Glomerular visceral epithelial cell (primary cell): ENCODE results near the gene USP32.

Source experiments
- DNase-seq: peaks from one replicate; pipeline ENCODE4 v3.0.0-alpha.2; 2016; ENCODE audit errors: extremely low spot score

The USP32 gene

DNA sequence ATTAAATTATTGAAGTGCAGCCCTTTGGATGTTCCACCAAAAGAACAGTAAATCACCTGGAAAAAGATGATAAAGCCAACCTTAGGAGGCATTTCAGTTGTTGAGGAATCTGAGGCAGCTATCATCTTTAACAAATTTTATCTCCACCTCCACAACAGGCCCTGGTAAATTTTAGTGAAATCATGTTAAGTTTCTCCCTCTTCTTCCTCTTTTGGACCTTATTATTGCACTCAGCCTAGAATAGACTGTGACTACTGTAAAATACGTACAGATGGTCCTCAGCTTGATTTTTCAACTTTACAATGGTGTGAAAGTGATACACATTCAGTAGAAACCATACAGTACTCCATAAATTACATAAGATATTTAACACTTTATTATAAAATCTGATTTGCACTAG is 90.3 kb downstream of the USP32 start:
- no peak for DNase-seq

- DNase-seq = no peak
Measured at GRCh38 chr17:60300949-60301348, 91.0 kb downstream of the USP32 start.

GRCh38 chr17:60300011-60300410 is 91.9 kb downstream of the USP32 start:
- DNase-seq = no peak

- DNase-seq = no peak
Measured at GRCh38 chr17:60297760-60298401, 94.1 kb downstream of the USP32 start.

DNA sequence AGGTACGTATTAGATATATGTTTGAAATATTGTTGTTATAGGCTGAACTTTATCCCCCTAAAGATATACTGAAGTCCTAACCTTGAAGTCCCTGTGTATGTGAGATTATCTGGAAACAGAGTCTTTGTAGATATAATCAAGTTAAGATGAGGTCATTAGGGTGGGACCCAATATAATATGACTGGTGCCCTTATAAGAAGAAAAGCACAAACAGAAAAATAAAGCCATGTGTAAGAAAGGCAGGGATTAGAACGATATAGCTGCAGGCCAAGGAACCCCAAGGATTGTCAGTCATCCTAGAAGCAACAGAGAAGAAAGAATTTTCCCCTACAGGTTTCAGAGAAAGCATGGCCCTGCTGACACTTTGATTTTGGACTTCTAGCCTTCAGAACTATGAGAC is 95.8 kb downstream of the USP32 start:
- DNase-seq = no peak

GRCh38 chr17:60293580-60294335 is 98.2 kb downstream of the USP32 start:
- no peak for DNase-seq

DNA sequence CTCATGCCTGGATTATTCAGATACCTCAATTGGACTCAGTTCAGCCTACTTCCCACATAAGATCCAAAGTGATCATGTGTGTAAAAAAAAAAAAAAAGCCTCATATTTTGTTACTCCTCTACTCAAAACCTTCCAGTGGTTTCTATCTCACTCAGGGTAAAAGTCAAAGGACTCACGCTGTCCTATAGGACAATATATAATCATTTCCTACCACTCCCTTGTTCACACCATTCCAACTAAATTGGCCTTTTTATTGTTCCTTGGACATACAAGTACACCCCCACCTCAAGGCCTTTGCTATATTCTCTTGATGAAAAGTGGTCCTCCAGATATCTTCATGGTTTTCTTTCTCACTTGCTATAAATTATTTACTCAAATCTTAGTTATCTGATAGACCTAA is 99.2 kb downstream of the USP32 start:
- no peak for DNase-seq

GRCh38 chr17:60284709-60285108 is 107.2 kb downstream of the USP32 start:
- no peak for DNase-seq

DNA sequence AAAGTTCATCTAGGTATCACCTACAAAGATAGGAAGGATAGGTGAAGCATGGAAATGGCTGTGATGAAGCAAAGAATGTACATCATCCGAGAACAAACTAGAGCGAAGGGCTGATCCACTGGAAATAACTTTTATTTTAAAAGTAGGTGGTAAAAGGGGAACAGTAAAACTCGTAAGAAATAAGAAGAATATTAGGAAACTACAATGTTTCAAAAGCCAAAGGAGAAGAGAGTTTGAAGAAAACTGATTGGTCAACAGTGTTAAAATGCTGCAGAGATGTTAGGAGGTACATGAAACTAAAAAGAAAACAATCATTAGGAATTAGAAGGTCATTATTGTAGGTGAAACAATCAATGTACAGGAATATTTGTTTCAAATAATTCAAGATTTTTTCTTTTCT is 108.1 kb downstream of the USP32 start:
- DNase-seq = no peak

DNA sequence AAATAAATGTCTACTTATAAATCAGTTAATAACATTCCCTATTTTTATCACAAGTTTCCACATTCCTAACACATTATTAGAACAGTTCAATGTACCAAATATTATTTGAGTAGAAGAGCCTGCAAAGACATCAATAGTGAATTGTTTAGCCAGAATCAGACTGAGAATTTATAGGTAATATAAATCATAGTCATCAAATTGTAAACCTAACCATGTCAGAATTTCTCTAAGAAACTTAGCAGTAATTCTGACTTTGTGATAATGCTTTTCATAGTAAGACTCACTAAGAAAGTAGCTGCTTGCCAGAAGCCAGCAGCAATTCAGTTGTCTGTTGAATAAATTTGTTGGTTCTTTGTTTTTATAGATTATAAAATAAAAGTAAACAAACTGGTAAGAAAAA is 111.3 kb downstream of the USP32 start:
- no peak for DNase-seq

GRCh38 chr17:60278237-60278636 is 113.7 kb downstream of the USP32 start:
- DNase-seq = no peak

- DNase-seq = no peak
Measured at GRCh38 chr17:60277258-60277657, 114.7 kb downstream of the USP32 start.

DNA sequence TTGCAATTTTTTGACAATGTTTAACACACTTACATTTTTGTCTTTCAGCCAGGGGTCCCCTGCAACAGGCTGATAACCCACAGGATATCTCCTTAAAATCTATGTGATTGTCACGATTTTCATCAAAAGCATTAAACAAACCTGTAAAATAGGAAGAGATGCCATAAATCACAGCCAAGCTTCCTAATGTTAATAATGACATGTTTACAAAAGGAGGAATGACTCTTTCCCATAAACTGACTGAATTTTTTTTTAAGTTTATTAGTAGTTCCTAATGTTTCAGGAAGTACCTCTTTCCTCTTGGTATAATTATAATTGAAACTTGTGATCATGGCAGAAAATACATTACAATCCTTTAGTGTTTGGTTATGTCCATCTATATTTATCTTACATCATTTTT is 122.5 kb downstream of the USP32 start:
- DNase-seq = no peak

DNA sequence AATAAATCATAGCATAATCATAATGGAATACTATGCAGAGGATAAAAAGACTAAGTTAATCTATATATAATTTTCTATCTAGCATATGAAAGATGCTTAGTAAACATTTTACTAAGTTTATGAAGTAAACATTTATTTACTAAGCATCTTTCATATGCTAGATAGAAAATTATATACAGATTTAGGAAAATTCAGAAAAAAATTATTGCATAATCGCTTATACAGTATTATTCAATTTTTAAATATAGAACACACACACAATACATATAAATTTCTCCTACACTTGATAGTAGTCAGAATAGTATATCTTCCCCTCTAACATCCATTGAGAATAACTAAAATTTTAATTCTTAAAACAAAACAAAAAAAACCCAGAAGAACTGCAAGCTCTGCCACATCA is 131.4 kb downstream of the USP32 start:
- no peak for DNase-seq

DNA sequence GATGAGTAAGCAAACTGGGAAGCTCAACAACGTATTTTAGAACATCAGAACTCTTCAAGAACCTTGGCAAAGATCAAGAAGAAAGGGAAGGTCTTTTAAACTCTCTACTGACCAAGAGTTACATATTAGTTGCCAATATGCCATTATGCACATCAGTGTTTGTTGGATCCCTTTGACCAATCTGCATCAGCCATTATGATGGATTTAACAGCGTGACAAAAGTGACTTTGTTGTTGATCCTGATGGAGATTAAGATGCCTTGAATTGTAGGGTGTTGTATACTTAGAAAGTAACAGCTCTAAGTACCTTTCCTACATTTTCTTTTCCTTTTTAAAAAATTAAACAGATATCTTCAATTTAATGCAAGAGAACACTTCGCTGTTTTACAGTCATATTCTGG is 133.6 kb downstream of the USP32 start:
- DNase-seq = no peak

GRCh38 chr17:60256174-60256573 is 135.8 kb downstream of the USP32 start:
- DNase-seq = no peak

GRCh38 chr17:60253048-60253447 is 138.9 kb downstream of the USP32 start:
- no peak for DNase-seq

DNA sequence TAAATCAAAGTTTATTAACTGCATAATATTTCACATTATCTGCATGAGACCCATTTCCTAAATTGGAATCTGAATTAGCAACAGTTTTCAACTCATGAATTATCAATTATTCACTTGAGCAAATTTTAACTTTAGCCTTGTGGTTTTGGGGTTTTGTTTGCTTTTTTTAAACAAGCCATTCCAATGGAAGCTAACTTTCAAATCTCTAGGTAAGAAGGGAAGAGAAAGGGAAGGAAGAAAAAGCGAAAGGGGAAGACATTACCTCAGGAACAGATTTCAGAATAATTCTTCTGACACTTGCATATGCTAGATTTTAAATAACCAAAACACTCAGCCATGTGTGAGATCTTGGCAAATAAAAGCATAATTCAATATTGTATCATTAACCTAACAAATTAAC is 139.5 kb downstream of the USP32 start:
- no peak for DNase-seq

- DNase-seq = no peak
Measured at GRCh38 chr17:60249290-60249826, 142.6 kb downstream of the USP32 start.

DNA sequence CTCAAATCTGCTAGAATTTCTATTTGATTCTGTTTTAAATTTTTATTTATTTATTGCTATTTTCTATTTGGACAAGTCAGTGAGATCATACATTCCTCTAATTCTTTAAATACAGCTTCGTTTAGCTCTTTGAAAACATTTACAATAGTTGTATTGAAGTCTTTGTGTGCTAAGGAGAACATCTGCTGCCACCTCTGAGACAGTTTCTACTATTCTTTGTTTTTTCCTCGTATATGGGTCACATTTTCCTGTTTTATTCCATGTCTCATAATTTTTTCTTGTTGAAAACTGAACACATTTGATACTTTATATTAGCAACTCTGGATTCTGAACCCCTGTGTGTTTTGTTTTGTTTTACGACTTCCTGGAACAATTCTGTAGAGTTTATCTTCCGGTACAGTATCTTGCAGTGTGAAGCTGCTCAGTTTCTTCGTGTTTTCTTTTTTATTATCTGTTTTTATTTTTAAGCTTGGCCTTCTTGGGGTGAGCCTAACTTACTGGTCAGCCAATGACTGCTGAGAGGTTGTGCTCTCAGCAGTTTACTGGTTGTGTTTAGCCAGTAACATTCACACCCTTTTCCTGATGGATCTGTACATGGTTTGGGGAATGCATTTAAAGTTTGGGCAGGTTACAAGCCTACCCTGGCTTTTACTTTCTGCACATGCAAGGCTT is 143.2 kb downstream of the USP32 start:
- no peak for DNase-seq

DNA sequence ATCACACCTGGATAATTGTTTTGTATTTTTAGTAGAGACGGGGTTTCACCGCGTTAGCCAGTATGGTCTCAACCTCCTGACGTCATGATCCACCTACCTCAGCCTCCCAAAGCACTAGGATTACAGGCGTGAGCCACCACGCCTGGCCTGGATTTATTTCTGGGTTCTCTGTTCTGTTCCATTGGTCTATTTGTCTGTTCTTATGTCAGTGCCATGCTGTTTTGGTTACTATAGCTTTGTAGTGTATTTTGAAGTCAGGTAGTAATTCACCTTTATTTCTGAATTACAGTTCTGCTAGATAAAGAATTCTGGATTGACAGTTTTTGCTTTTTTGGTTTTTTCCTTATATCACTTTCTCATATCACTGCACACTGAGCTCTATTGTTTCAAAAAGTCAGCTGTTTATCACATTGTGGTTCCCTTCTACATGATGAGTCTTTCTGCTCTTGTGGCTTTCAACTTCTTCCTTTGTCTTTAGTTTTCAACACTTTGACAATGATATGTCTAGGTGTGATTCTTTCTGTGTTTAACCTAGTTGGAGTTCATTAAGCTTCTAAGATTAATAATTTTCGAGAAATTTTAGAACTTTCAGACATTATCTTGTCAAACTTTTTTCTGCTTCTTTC is 144.0 kb downstream of the USP32 start:
- DNase-seq = no peak

DNA sequence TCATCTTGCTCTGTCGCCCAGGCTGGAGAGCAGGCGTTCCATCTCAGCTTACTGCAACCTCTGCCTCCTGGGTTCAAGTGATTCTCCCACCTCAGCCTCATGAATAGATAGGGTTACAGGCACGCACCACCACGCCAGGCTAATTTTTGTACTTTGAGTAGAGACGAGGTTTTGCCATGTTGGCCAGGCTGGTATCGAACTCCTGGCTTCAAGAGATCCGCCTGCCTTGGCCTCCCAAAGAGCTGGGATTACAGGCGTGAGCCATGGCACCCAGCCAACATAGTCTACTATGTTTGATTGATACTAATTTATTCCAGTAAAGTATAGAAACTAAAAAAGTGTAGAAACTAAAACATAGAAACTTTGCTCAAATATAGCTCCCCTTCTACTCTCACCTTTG is 147.3 kb downstream of the USP32 start:
- DNase-seq = no peak
